ENCODE data around the gene PTPRD.

PTPRD gene

GRCh38 chr9:10253341-10253740 lies 359.5 kb downstream of the PTPRD start:
- no peaks in the 10 kb centered on the region for H3K9me3 ChIP-seq (ENCODE audit: insufficient read depth, low read length)
- H3K4me1 ChIP-seq (ENCODE audit: insufficient read depth, insufficient read length) = no peaks in the 10 kb centered on the region
- H3K4me3 ChIP-seq (ENCODE audit: insufficient read length, low read depth) = no peak overlapping the region
- H3K9ac ChIP-seq (ENCODE audit: insufficient read length, low read depth) = no peak overlapping the region
- DNase-seq (ENCODE audit: low read depth, low spot score) = no peak
- TF ChIP-seq SUZ12 (IDR thresholded peaks at IDR 0.05; ENCODE audit: extremely low read depth, insufficient read depth, insufficient read length) = no peak
- TF ChIP-seq YY1 (IDR thresholded peaks at IDR 0.05; ENCODE audit: insufficient read depth, insufficient read length) = no peak
- no peak for TF ChIP-seq ZNF274 (IDR thresholded peaks at IDR 0.05; ENCODE audit: low read depth, low read length)
- no peaks in the 10 kb centered on the region for H3K36me3 ChIP-seq (ENCODE audit: insufficient read depth, insufficient read length, low read length)
- no peaks in the 10 kb centered on the region for H3K27me3 ChIP-seq (ENCODE audit: insufficient read depth, insufficient read length)

GRCh38 chr9:10252174-10252573 lies 360.6 kb downstream of the PTPRD start:
- Histone ChIP-seq H3K27me3 (ENCODE audit: insufficient read depth, insufficient read length) (no peaks in the 10 kb centered on the region), H3K9me3 (ENCODE audit: insufficient read depth, low read length) (no peaks in the 10 kb centered on the region), H3K9ac (ENCODE audit: insufficient read length, low read depth) (no peak overlapping the region), H3K4me1 (ENCODE audit: insufficient read depth, insufficient read length) (no peaks in the 10 kb centered on the region), H3K36me3 (ENCODE audit: insufficient read depth, insufficient read length, low read length) (no peaks in the 10 kb centered on the region), H3K4me3 (ENCODE audit: insufficient read length, low read depth) (no peak overlapping the region)
- no peak for TF ChIP-seq ZNF274 (IDR thresholded peaks at IDR 0.05; ENCODE audit: low read depth, low read length)
- no peak for TF ChIP-seq YY1 (IDR thresholded peaks at IDR 0.05; ENCODE audit: insufficient read depth, insufficient read length)
- TF ChIP-seq SUZ12 (IDR thresholded peaks at IDR 0.05; ENCODE audit: extremely low read depth, insufficient read depth, insufficient read length) = no peak
- no peak for DNase-seq (ENCODE audit: low read depth, low spot score)

- TF ChIP-seq ZNF274 (IDR thresholded peaks at IDR 0.05; ENCODE audit: low read depth, low read length) (no peak), YY1 (IDR thresholded peaks at IDR 0.05; ENCODE audit: insufficient read depth, insufficient read length) (no peak), SUZ12 (IDR thresholded peaks at IDR 0.05; ENCODE audit: extremely low read depth, insufficient read depth, insufficient read length) (no peak)
- Histone ChIP-seq H3K27me3 (ENCODE audit: insufficient read depth, insufficient read length) (no peaks in the 10 kb centered on the region), H3K9ac (ENCODE audit: insufficient read length, low read depth) (no peak overlapping the region), H3K4me3 (ENCODE audit: insufficient read length, low read depth) (no peak overlapping the region), H3K4me1 (ENCODE audit: insufficient read depth, insufficient read length) (no peaks in the 10 kb centered on the region), H3K9me3 (ENCODE audit: insufficient read depth, low read length) (no peaks in the 10 kb centered on the region), H3K36me3 (ENCODE audit: insufficient read depth, insufficient read length, low read length) (no peaks in the 10 kb centered on the region)
- no peak for DNase-seq (ENCODE audit: low read depth, low spot score)
These were observed 361.3 kb downstream of the PTPRD start for GRCh38 chr9:10251490-10251889.

GRCh38 chr9:10250219-10250618 lies 362.6 kb downstream of the PTPRD start:
- Histone ChIP-seq H3K4me1 (ENCODE audit: insufficient read depth, insufficient read length) (no peaks in the 10 kb centered on the region), H3K4me3 (ENCODE audit: insufficient read length, low read depth) (no peak overlapping the region), H3K36me3 (ENCODE audit: insufficient read depth, insufficient read length, low read length) (no peaks in the 10 kb centered on the region), H3K9ac (ENCODE audit: insufficient read length, low read depth) (no peak overlapping the region), H3K27me3 (ENCODE audit: insufficient read depth, insufficient read length) (no peaks in the 10 kb centered on the region), H3K9me3 (ENCODE audit: insufficient read depth, low read length) (no peaks in the 10 kb centered on the region)
- TF ChIP-seq ZNF274 (IDR thresholded peaks at IDR 0.05; ENCODE audit: low read depth, low read length) = no peak
- TF ChIP-seq YY1 (IDR thresholded peaks at IDR 0.05; ENCODE audit: insufficient read depth, insufficient read length) = no peak
- TF ChIP-seq SUZ12 (IDR thresholded peaks at IDR 0.05; ENCODE audit: extremely low read depth, insufficient read depth, insufficient read length) = no peak
- no peak for DNase-seq (ENCODE audit: low read depth, low spot score)

GRCh38 chr9:10248890-10249289 lies 363.9 kb downstream of the PTPRD start:
- no peaks in the 10 kb centered on the region for H3K9me3 ChIP-seq (ENCODE audit: insufficient read depth, low read length)
- H3K36me3 ChIP-seq (ENCODE audit: insufficient read depth, insufficient read length, low read length) = no peaks in the 10 kb centered on the region
- H3K4me1 ChIP-seq (ENCODE audit: insufficient read depth, insufficient read length) = no peaks in the 10 kb centered on the region
- no peaks in the 10 kb centered on the region for H3K27me3 ChIP-seq (ENCODE audit: insufficient read depth, insufficient read length)
- no peak overlapping the region for H3K4me3 ChIP-seq (ENCODE audit: insufficient read length, low read depth)
- H3K9ac ChIP-seq (ENCODE audit: insufficient read length, low read depth) = no peak overlapping the region
- TF ChIP-seq YY1 (IDR thresholded peaks at IDR 0.05; ENCODE audit: insufficient read depth, insufficient read length) = no peak
- no peak for TF ChIP-seq ZNF274 (IDR thresholded peaks at IDR 0.05; ENCODE audit: low read depth, low read length)
- TF ChIP-seq SUZ12 (IDR thresholded peaks at IDR 0.05; ENCODE audit: extremely low read depth, insufficient read depth, insufficient read length) = no peak
- no peak for DNase-seq (ENCODE audit: low read depth, low spot score)

- Histone ChIP-seq H3K36me3 (ENCODE audit: insufficient read depth, insufficient read length, low read length) (no peaks in the 10 kb centered on the region), H3K27me3 (ENCODE audit: insufficient read depth, insufficient read length) (no peaks in the 10 kb centered on the region), H3K9me3 (ENCODE audit: insufficient read depth, low read length) (no peaks in the 10 kb centered on the region), H3K9ac (ENCODE audit: insufficient read length, low read depth) (no peak overlapping the region), H3K4me1 (ENCODE audit: insufficient read depth, insufficient read length) (no peaks in the 10 kb centered on the region), H3K4me3 (ENCODE audit: insufficient read length, low read depth) (no peak overlapping the region)
- DNase-seq (ENCODE audit: low read depth, low spot score) = no peak
- TF ChIP-seq ZNF274 (IDR thresholded peaks at IDR 0.05; ENCODE audit: low read depth, low read length) (no peak), YY1 (IDR thresholded peaks at IDR 0.05; ENCODE audit: insufficient read depth, insufficient read length) (no peak), SUZ12 (IDR thresholded peaks at IDR 0.05; ENCODE audit: extremely low read depth, insufficient read depth, insufficient read length) (no peak)
These were observed 370.5 kb downstream of the PTPRD start for GRCh38 chr9:10242255-10242654.

- no peaks in the 10 kb centered on the region for H3K27me3 ChIP-seq (ENCODE audit: insufficient read depth, insufficient read length)
- DNase-seq (ENCODE audit: low read depth, low spot score) = no peak
- no peak overlapping the region for H3K9ac ChIP-seq (ENCODE audit: insufficient read length, low read depth)
- no peaks in the 10 kb centered on the region for H3K4me1 ChIP-seq (ENCODE audit: insufficient read depth, insufficient read length)
- no peak for TF ChIP-seq YY1 (IDR thresholded peaks at IDR 0.05; ENCODE audit: insufficient read depth, insufficient read length)
- no peaks in the 10 kb centered on the region for H3K36me3 ChIP-seq (ENCODE audit: insufficient read depth, insufficient read length, low read length)
- H3K4me3 ChIP-seq (ENCODE audit: insufficient read length, low read depth) = no peak overlapping the region
- no peaks in the 10 kb centered on the region for H3K9me3 ChIP-seq (ENCODE audit: insufficient read depth, low read length)
These were observed 374.7 kb downstream of the PTPRD start for GRCh38 chr9:10238087-10238486.

GRCh38 chr9:10237584-10237983 lies 375.2 kb downstream of the PTPRD start:
- DNase-seq (ENCODE audit: low read depth, low spot score) = no peak
- H3K9me3 ChIP-seq (ENCODE audit: insufficient read depth, low read length) = no peaks in the 10 kb centered on the region
- H3K4me3 ChIP-seq (ENCODE audit: insufficient read length, low read depth) = no peak overlapping the region
- H3K4me1 ChIP-seq (ENCODE audit: insufficient read depth, insufficient read length) = no peaks in the 10 kb centered on the region
- no peaks in the 10 kb centered on the region for H3K36me3 ChIP-seq (ENCODE audit: insufficient read depth, insufficient read length, low read length)
- TF ChIP-seq YY1 (IDR thresholded peaks at IDR 0.05; ENCODE audit: insufficient read depth, insufficient read length) (no peak), ZNF274 (IDR thresholded peaks at IDR 0.05; ENCODE audit: low read depth, low read length) (no peak), SUZ12 (IDR thresholded peaks at IDR 0.05; ENCODE audit: extremely low read depth, insufficient read depth, insufficient read length) (no peak)
- H3K27me3 ChIP-seq (ENCODE audit: insufficient read depth, insufficient read length) = no peaks in the 10 kb centered on the region
- H3K9ac ChIP-seq (ENCODE audit: insufficient read length, low read depth) = no peak overlapping the region
